Activated CD4-positive, alpha-beta memory T cell treated with anti-CD3 and anti-CD28 coated beads for 36 hours (primary cell): Measurements from ENCODE around the gene POLR2A. TPM values are rescaled to one million over a fixed set of nuclear protein-coding genes. Genes with fewer than 3 reads are reported as not detected.
A peak's percentile ranks its signal among the peaks of the same experiment; 100 is the strongest.

ENCODE experiments used
- CTCF ChIA-PET: fragments of 350-600 bp; sonication (Branson Sonifier 250); formaldehyde crosslinking; loops from one replicate; lab custom pipeline; 2021; ENCODE audit warnings: antibody characterized with exemption, inconsistent platforms; lab: Charles Lee
- POLR2A ChIA-PET: fragments of 350-600 bp; sonication (Branson Sonifier 250); formaldehyde crosslinking; loops from one replicate; lab custom pipeline; 2021; ENCODE audit warnings: antibody characterized with exemption; lab: Charles Lee
- DNase-seq: peaks from one replicate; pipeline ENCODE4 v3.0.0-alpha.2; 2020
- H3K27ac Mint-ChIP-seq: one replicate; pipeline ENCODE4 v1.8.0; 2021; ENCODE audit warnings: mixed read lengths
- H3K27me3 Mint-ChIP-seq: one replicate; pipeline ENCODE4 v1.8.0; 2021; ENCODE audit warnings: mixed read lengths
- H3K36me3 Mint-ChIP-seq: one replicate; pipeline ENCODE4 v1.8.0; 2021; ENCODE audit warnings: mixed read lengths
- H3K4me1 Mint-ChIP-seq: one replicate; pipeline ENCODE4 v1.8.0; 2021; ENCODE audit warnings: low read depth, mixed read lengths
- H3K4me3 Mint-ChIP-seq: one replicate; pipeline ENCODE4 v1.8.0; 2021; ENCODE audit warnings: mild to moderate bottlenecking, mixed read lengths
- H3K9me3 Mint-ChIP-seq: one replicate; pipeline ENCODE4 v1.8.0; 2021; ENCODE audit warnings: mixed read lengths
- intact Hi-C: fragments of 100-400 bp; cut with micrococcal nuclease; formaldehyde crosslinking; loops from one replicate; pipeline ENCODE4 v1.15.1; 2023
- total RNA-seq, 2 experiments: library from RNA; stranded (reverse); gene quantifications; one replicate each; pipeline ENCODE4 v1.2.3, GENCODE V29; 2021

Gene POLR2A
- total RNA-seq, 2 experiments from 2014 or later = 180 to 187 TPM

- Mint-ChIP-seq H3K27me3 (no peaks in the 10 kb centered on the region), H3K36me3 (peaks cover 57% of the 10 kb centered on the region), H3K4me3 (no peak overlapping the region), H3K9me3 (no peaks in the 10 kb centered on the region), H3K4me1 (no peaks in the 10 kb centered on the region), H3K27ac (no peak overlapping the region)
- DNase-seq = no peak
- ChIA-PET CTCF (interaction anchor here (5.4 kb wide), 1 partner anchor 50 kb away, joined by 148 read pairs; the partner anchor contains the start of gene SENP3), POLR2A (no interaction called here)
- intact Hi-C loops = no loop called here
Observed at GRCh38 chr17:7511108-7511507, 26.9 kb downstream of the POLR2A start.

- no peaks in the 10 kb centered on the region for H3K4me1 Mint-ChIP-seq
- H3K27me3 Mint-ChIP-seq = no peaks in the 10 kb centered on the region
- POLR2A ChIA-PET = no interaction called here
- peaks cover 50% of the 10 kb centered on the region for H3K36me3 Mint-ChIP-seq
- no peak overlapping the region for H3K27ac Mint-ChIP-seq
- no peak overlapping the region for H3K4me3 Mint-ChIP-seq
- CTCF ChIA-PET = interaction anchor here (1.3 to 5.4 kb wide), 3 partner anchors 11 to 49 kb away, joined by 4 to 148 read pairs (median 18); partner anchors contain the start of gene SENP3
- intact Hi-C loops = no loop called here
- no peaks in the 10 kb centered on the region for H3K9me3 Mint-ChIP-seq
- no peak for DNase-seq
Observed at GRCh38 chr17:7512105-7512504, 27.9 kb downstream of the POLR2A start.

- ChIA-PET POLR2A (interaction anchor here (0.6 to 1.2 kb wide), 5 partner anchors 27 to 130 kb away, joined by 3 to 10 read pairs (median 3); partner anchors contain the start of genes MPDU1, SENP3 and TNFSF12), CTCF (interaction anchor here (0.6 to 5.4 kb wide), 17 partner anchors 8 to 175 kb away, joined by 3 to 148 read pairs (median 5); partner anchors contain the start of genes SAT2, SENP3, SOX15 and TMEM95)
- Mint-ChIP-seq H3K4me3 (no peak overlapping the region), H3K27me3 (no peaks in the 10 kb centered on the region), H3K9me3 (no peaks in the 10 kb centered on the region), H3K4me1 (no peaks in the 10 kb centered on the region), H3K36me3 (peaks cover 48% of the 10 kb centered on the region), H3K27ac (no peak overlapping the region)
- no peak for DNase-seq
- intact Hi-C loops = no loop called here
Observed at GRCh38 chr17:7512824-7513540, 28.8 kb downstream of the POLR2A start.

- no peak overlapping the region for H3K27ac Mint-ChIP-seq
- POLR2A ChIA-PET = interaction anchor here (1.0 to 1.2 kb wide), 4 partner anchors 28 to 131 kb away, joined by 3 to 10 read pairs (median 4); partner anchors contain the start of genes SENP3 and TNFSF12
- intact Hi-C loops = loop anchor here (1.0 kb wide), 1 partner anchor 47 kb away; the partner anchor contains the start of gene SENP3
- H3K4me3 Mint-ChIP-seq = no peak overlapping the region
- DNase-seq = no peak
- H3K27me3 Mint-ChIP-seq = no peaks in the 10 kb centered on the region
- H3K36me3 Mint-ChIP-seq = peaks cover 38% of the 10 kb centered on the region
- no peaks in the 10 kb centered on the region for H3K9me3 Mint-ChIP-seq
- CTCF ChIA-PET = interaction anchor here (0.7 to 5.4 kb wide), 29 partner anchors 8 to 416 kb away, joined by 3 to 148 read pairs (median 4); partner anchors contain the start of genes CD68, CHRNB1, SAT2 and SENP3
- H3K4me1 Mint-ChIP-seq = no peaks in the 10 kb centered on the region
Observed at GRCh38 chr17:7513850-7514419, 29.8 kb downstream of the POLR2A start.

- Mint-ChIP-seq H3K4me1 (no peaks in the 10 kb centered on the region), H3K9me3 (no peaks in the 10 kb centered on the region), H3K4me3 (no peak overlapping the region), H3K27me3 (no peaks in the 10 kb centered on the region), H3K36me3 (peaks cover 21% of the 10 kb centered on the region), H3K27ac (no peak overlapping the region)
- intact Hi-C loops = no loop called here
- POLR2A ChIA-PET = no interaction called here
- CTCF ChIA-PET = interaction anchor here (0.7 to 5.4 kb wide), 18 partner anchors 10 to 172 kb away, joined by 3 to 148 read pairs (median 5); partner anchors contain the start of genes CHRNB1, SENP3, SOX15 and TMEM95
- DNase-seq = no peak
Observed at GRCh38 chr17:7515911-7516610, 31.9 kb downstream of the POLR2A start.

- Mint-ChIP-seq H3K4me1 (peaks cover 4% of the 10 kb centered on the region), H3K36me3 (peaks cover 2% of the 10 kb centered on the region), H3K27ac (no peak overlapping the region), H3K4me3 (no peak overlapping the region), H3K27me3 (no peaks in the 10 kb centered on the region), H3K9me3 (peaks cover 8% of the 10 kb centered on the region)
- DNase-seq = peak; percentile 65
- CTCF ChIA-PET = interaction anchor here (0.6 to 5.5 kb wide), 27 partner anchors 9 to 422 kb away, joined by 3 to 99 read pairs (median 3); partner anchors contain the start of genes MPDU1, SENP3, SOX15 and TMEM256
- intact Hi-C loops = loop anchor here (1.0 kb wide), 1 partner anchor 38 kb away; the partner anchor contains the start of gene SENP3
- POLR2A ChIA-PET = interaction anchor here (0.8 to 1.2 kb wide), 3 partner anchors 38 to 288 kb away, joined by 3 to 6 read pairs (median 3); partner anchors contain the start of genes DVL2 and MPDU1
Observed at GRCh38 chr17:7523033-7523432, 38.9 kb downstream of the POLR2A start.

- peaks cover 6% of the 10 kb centered on the region for H3K36me3 Mint-ChIP-seq
- CTCF ChIA-PET = interaction anchor here (1.9 kb wide), 1 partner anchor 32 kb away, joined by 8 read pairs; no protein-coding TSS in a partner anchor
Observed at GRCh38 chr17:7528842-7529241, 44.7 kb downstream of the POLR2A start.

GRCh38 chr17:7530023-7530900 lies 46.1 kb downstream of the POLR2A start:
- CTCF ChIA-PET = interaction anchor here (1.0 to 2.4 kb wide), 2 partner anchors 25 to 30 kb away, joined by 3 to 17 read pairs; partner anchors contain the start of gene SENP3
- H3K36me3 Mint-ChIP-seq = peaks cover 6% of the 10 kb centered on the region
- no peak for DNase-seq
- no peak overlapping the region for H3K27ac Mint-ChIP-seq
- intact Hi-C loops = no loop called here
- POLR2A ChIA-PET = no interaction called here
- H3K4me1 Mint-ChIP-seq = no peaks in the 10 kb centered on the region
- no peak overlapping the region for H3K4me3 Mint-ChIP-seq
- H3K27me3 Mint-ChIP-seq = no peaks in the 10 kb centered on the region
- peaks cover 18% of the 10 kb centered on the region for H3K9me3 Mint-ChIP-seq

More at GRCh38 chr17:7528842-7529241, 44.7 kb downstream of the POLR2A start:
- H3K27ac Mint-ChIP-seq = no peak overlapping the region
- no peaks in the 10 kb centered on the region for H3K27me3 Mint-ChIP-seq
- H3K4me3 Mint-ChIP-seq = no peak overlapping the region
- intact Hi-C loops = no loop called here
- POLR2A ChIA-PET = no interaction called here
- H3K9me3 Mint-ChIP-seq = peaks cover 18% of the 10 kb centered on the region
- DNase-seq = no peak
- H3K4me1 Mint-ChIP-seq = no peaks in the 10 kb centered on the region

- no peak for DNase-seq
- H3K36me3 Mint-ChIP-seq = no peaks in the 10 kb centered on the region
- intact Hi-C loops = no loop called here
- no peak overlapping the region for H3K4me3 Mint-ChIP-seq
- peaks cover 4% of the 10 kb centered on the region for H3K9me3 Mint-ChIP-seq
- ChIA-PET CTCF (interaction anchor here (1.2 kb wide), 1 partner anchor 15 kb away, joined by 3 read pairs; no protein-coding TSS in a partner anchor), POLR2A (no interaction called here)
- no peaks in the 10 kb centered on the region for H3K4me1 Mint-ChIP-seq
- no peaks in the 10 kb centered on the region for H3K27me3 Mint-ChIP-seq
- H3K27ac Mint-ChIP-seq = no peak overlapping the region
Observed at GRCh38 chr17:7538050-7538449, 53.9 kb downstream of the POLR2A start.

GRCh38 chr17:7538891-7539545 lies 54.9 kb downstream of the POLR2A start:
- H3K36me3 Mint-ChIP-seq = no peaks in the 10 kb centered on the region
- POLR2A ChIA-PET = no interaction called here
- H3K4me3 Mint-ChIP-seq = no peak overlapping the region

More at GRCh38 chr17:7538891-7539545, 54.9 kb downstream of the POLR2A start:
- intact Hi-C loops = no loop called here
- DNase-seq = no peak
- no peaks in the 10 kb centered on the region for H3K4me1 Mint-ChIP-seq
- no peaks in the 10 kb centered on the region for H3K27me3 Mint-ChIP-seq
- no peak overlapping the region for H3K27ac Mint-ChIP-seq
- H3K9me3 Mint-ChIP-seq = peaks cover 4% of the 10 kb centered on the region
- CTCF ChIA-PET = interaction anchor here (1.2 kb wide), 1 partner anchor 16 kb away, joined by 3 read pairs; no protein-coding TSS in a partner anchor
